Cardiac septum (tissue), 1 donor: ENCODE data around the gene CTTN. TPM values are rescaled to one million over a fixed set of nuclear protein-coding genes. Genes with fewer than 3 reads are reported as not detected.
A peak's percentile ranks its signal among the peaks of the same experiment; 100 is the strongest.

Experiments used
- DNase-seq: peaks from one replicate; pipeline ENCODE4 v3.0.0-alpha.2; 2020; ENCODE audit warnings: low spot score
- intact Hi-C: fragments of 100-400 bp; cut with DNase I; formaldehyde crosslinking; loops from one replicate; pipeline ENCODE4 v1.14.0; 2022
- total RNA-seq: library from RNA; stranded (reverse); fragmentation: NEBNext Ultra II Directional; extraction: Animal tissue kit (Norgen Biotek cat#: 25700); gene quantifications from one replicate; pipeline ENCODE4 v1.2.1, GENCODE V29; 2021
- donor health status: DM: no; HTN: no; CAD: no.

CTTN gene
- total RNA-seq, 1 donor from 2014 or later, result 171 TPM

GRCh38 chr11:70466154-70466553 is 67.8 kb downstream of the CTTN start:
- peak; percentile 50 for DNase-seq

GRCh38 chr11:70466596-70466995 is 68.3 kb downstream of the CTTN start:
- intact Hi-C loops, result no loop called here
- peak; percentile 66 for DNase-seq

More at GRCh38 chr11:70466154-70466553, 67.8 kb downstream of the CTTN start:
- intact Hi-C loops, result no loop called here

GRCh38 chr11:70467201-70468085 is 69.1 kb downstream of the CTTN start:
- DNase-seq, result peak; percentile 69
- intact Hi-C loops, result loop anchor here (1.0 kb wide), 1 partner anchor 288 kb away; no protein-coding TSS in a partner anchor

- DNase-seq, result peak; percentile 47
- intact Hi-C loops, result no loop called here
Measured at GRCh38 chr11:70468256-70469195, 70.2 kb downstream of the CTTN start.

- intact Hi-C loops, result no loop called here
- peak; percentile 55 for DNase-seq
Measured at GRCh38 chr11:70470127-70470526, 71.8 kb downstream of the CTTN start.

GRCh38 chr11:70471254-70471653 is 72.9 kb downstream of the CTTN start:
- peak; percentile 46 for DNase-seq
- intact Hi-C loops, result no loop called here

GRCh38 chr11:70472240-70472639 is 73.9 kb downstream of the CTTN start:
- intact Hi-C loops, result no loop called here
- DNase-seq, result peak; percentile 58

GRCh38 chr11:70473186-70473872 is 75.0 kb downstream of the CTTN start:
- intact Hi-C loops, result no loop called here
- DNase-seq, result peak; percentile 72

GRCh38 chr11:70473873-70474690 is 75.8 kb downstream of the CTTN start:
- intact Hi-C loops, result no loop called here
- peak; percentile 66 for DNase-seq

- DNase-seq, result no peak
- intact Hi-C loops, result no loop called here
Measured at GRCh38 chr11:70474710-70475109, 76.4 kb downstream of the CTTN start.

GRCh38 chr11:70476669-70477068 is 78.3 kb downstream of the CTTN start:
- intact Hi-C loops, result no loop called here
- DNase-seq, result peak; percentile 53

- intact Hi-C loops, result no loop called here
Measured at GRCh38 chr11:70477176-70477575, 78.8 kb downstream of the CTTN start.

GRCh38 chr11:70477609-70478008 is 79.3 kb downstream of the CTTN start:
- intact Hi-C loops, result no loop called here
- peak; percentile 76 for DNase-seq

More at GRCh38 chr11:70477176-70477575, 78.8 kb downstream of the CTTN start:
- DNase-seq, result no peak

- intact Hi-C loops, result no loop called here
- peak; percentile 33 for DNase-seq
Measured at GRCh38 chr11:70478166-70478890, 80.0 kb downstream of the CTTN start.

- intact Hi-C loops, result no loop called here
- DNase-seq, result no peak
Measured at GRCh38 chr11:70480711-70481110, 82.4 kb downstream of the CTTN start.

- intact Hi-C loops, result no loop called here
Measured at GRCh38 chr11:70481625-70482528, 83.5 kb downstream of the CTTN start.

GRCh38 chr11:70482529-70482917 is 84.2 kb downstream of the CTTN start:
- no peak for DNase-seq
- intact Hi-C loops, result no loop called here

More at GRCh38 chr11:70481625-70482528, 83.5 kb downstream of the CTTN start:
- DNase-seq, result no peak
